Cerebellar nuclear complex (tissue), 1 donor: ENCODE results near the gene EN2.

Source experiments
- DNase-seq, 2 experiments: peaks; one replicate each; lab custom pipeline; 2025; lab: John Stamatoyannopoulos, UW

The EN2 gene

GRCh38 chr7:155458111-155458877 is at the start of gene EN2:
TSS of gene EN2 (plus strand) at chr7:155458129. CDS start at chr7:155458378, 249 bp downstream.
- DNase-seq, result no peak

GRCh38 chr7:155408651-155409586 is 49.0 kb upstream of the EN2 start:
- DNase-seq, result no peak

- DNase-seq, result no peak
These were observed 47.9 kb upstream of the EN2 start for GRCh38 chr7:155409980-155410379.

GRCh38 chr7:155410431-155410830 is 47.5 kb upstream of the EN2 start:
- no peak for DNase-seq

- no peak for DNase-seq
These were observed 46.1 kb upstream of the EN2 start for GRCh38 chr7:155411718-155412415.

- DNase-seq, result peak in 1 of 2 experiments; percentile 23
These were observed 45.3 kb upstream of the EN2 start for GRCh38 chr7:155412416-155413253.

- DNase-seq, result no peak
These were observed 43.1 kb upstream of the EN2 start for GRCh38 chr7:155414547-155415492.

GRCh38 chr7:155416646-155417380 is 41.1 kb upstream of the EN2 start:
- no peak for DNase-seq

GRCh38 chr7:155418304-155418703 is 39.6 kb upstream of the EN2 start:
- no peak for DNase-seq

GRCh38 chr7:155418941-155419755 is 38.8 kb upstream of the EN2 start:
- DNase-seq, result peak; percentile 42 to 84

GRCh38 chr7:155420116-155420515 is 37.8 kb upstream of the EN2 start:
- no peak for DNase-seq

GRCh38 chr7:155422151-155422550 is 35.8 kb upstream of the EN2 start:
- no peak for DNase-seq

- no peak for DNase-seq
These were observed 35.2 kb upstream of the EN2 start for GRCh38 chr7:155422599-155423336.

- no peak for DNase-seq
These were observed 34.3 kb upstream of the EN2 start for GRCh38 chr7:155423337-155424285.

GRCh38 chr7:155424301-155425010 is 33.5 kb upstream of the EN2 start:
- DNase-seq, result no peak

GRCh38 chr7:155425011-155425340 is 33.0 kb upstream of the EN2 start:
- DNase-seq, result no peak
